Measurements from ENCODE around the gene CD52.

GRCh38 chr1:26290882-26291261 is 26.9 kb upstream of the CD52 start:
- TF ChIP-seq, protein P1, sequence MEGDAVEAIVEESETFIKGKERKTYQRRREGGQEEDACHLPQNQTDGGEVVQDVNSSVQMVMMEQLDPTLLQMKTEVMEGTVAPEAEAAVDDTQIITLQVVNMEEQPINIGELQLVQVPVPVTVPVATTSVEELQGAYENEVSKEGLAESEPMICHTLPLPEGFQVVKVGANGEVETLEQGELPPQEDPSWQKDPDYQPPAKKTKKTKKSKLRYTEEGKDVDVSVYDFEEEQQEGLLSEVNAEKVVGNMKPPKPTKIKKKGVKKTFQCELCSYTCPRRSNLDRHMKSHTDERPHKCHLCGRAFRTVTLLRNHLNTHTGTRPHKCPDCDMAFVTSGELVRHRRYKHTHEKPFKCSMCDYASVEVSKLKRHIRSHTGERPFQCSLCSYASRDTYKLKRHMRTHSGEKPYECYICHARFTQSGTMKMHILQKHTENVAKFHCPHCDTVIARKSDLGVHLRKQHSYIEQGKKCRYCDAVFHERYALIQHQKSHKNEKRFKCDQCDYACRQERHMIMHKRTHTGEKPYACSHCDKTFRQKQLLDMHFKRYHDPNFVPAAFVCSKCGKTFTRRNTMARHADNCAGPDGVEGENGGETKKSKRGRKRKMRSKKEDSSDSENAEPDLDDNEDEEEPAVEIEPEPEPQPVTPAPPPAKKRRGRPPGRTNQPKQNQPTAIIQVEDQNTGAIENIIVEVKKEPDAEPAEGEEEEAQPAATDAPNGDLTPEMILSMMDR (IDR thresholded peaks at IDR 0.05) = no peak
- no peak for TF ChIP-seq POLR2A (IDR thresholded peaks at IDR 0.05)
